Measurements from ENCODE around the gene ITPRID1. TPM values are rescaled to one million over a fixed set of nuclear protein-coding genes. Genes with fewer than 3 reads are reported as not detected.

Gene ITPRID1
- total and polyA plus RNA-seq, 9 donors = 0.20 TPM; not detected in 8

- Histone ChIP-seq H3K9me3 (no peaks in the 10 kb centered on the region), H3K27me3 (no peaks in the 10 kb centered on the region), H3K4me1 (ENCODE audit: insufficient read depth) (no peaks in the 10 kb centered on the region), H3K4me3 (no peak overlapping the region), H3K36me3 (no peaks in the 10 kb centered on the region), H3K27ac (no peak overlapping the region)
- intact Hi-C loops (cut with DNase I) = no loop called here
- DNase-seq = no peak
- TF ChIP-seq EP300 (IDR thresholded peaks at IDR 0.05) (no peak), CTCF (IDR thresholded peaks at IDR 0.05) (no peak), POLR2A (IDR thresholded peaks at IDR 0.05) (no peak)
Observed at GRCh38 chr7:31664890-31665289, 151.0 kb downstream of the ITPRID1 start.

GRCh38 chr7:31665546-31665945 is 151.7 kb downstream of the ITPRID1 start:
- Histone ChIP-seq H3K27ac (no peak overlapping the region), H3K4me3 (no peak overlapping the region), H3K9me3 (no peaks in the 10 kb centered on the region), H3K27me3 (no peaks in the 10 kb centered on the region), H3K36me3 (no peaks in the 10 kb centered on the region), H3K4me1 (ENCODE audit: insufficient read depth) (no peaks in the 10 kb centered on the region)
- intact Hi-C loops (cut with DNase I) = no loop called here
- DNase-seq = no peak
- WGBS, 3 donors = 33 to 49% (median 34%) methylated on average over 1 of the region's 1 CpG
- TF ChIP-seq EP300 (IDR thresholded peaks at IDR 0.05) (no peak), CTCF (IDR thresholded peaks at IDR 0.05) (no peak), POLR2A (IDR thresholded peaks at IDR 0.05) (no peak)

- no peak overlapping the region for H3K27ac ChIP-seq
- intact Hi-C loops (cut with DNase I) = no loop called here
- H3K4me3 ChIP-seq = no peak overlapping the region
- H3K27me3 ChIP-seq = no peaks in the 10 kb centered on the region
- H3K36me3 ChIP-seq = no peaks in the 10 kb centered on the region
- no peak for DNase-seq
- H3K9me3 ChIP-seq = no peaks in the 10 kb centered on the region
- TF ChIP-seq EP300 (IDR thresholded peaks at IDR 0.05) = no peak
- TF ChIP-seq POLR2A (IDR thresholded peaks at IDR 0.05) = no peak
- no peak for TF ChIP-seq CTCF (IDR thresholded peaks at IDR 0.05)
- no peaks in the 10 kb centered on the region for H3K4me1 ChIP-seq (ENCODE audit: insufficient read depth)
Observed at GRCh38 chr7:31669461-31669860, 155.6 kb downstream of the ITPRID1 start.

GRCh38 chr7:31679574-31680305 is 165.8 kb downstream of the ITPRID1 start:
- intact Hi-C loops (cut with DNase I) = no loop called here
- 86 to 90% (median 87%) methylated on average over 12 of the region's 12 CpGs for WGBS, 3 donors
- TF ChIP-seq EP300 (IDR thresholded peaks at IDR 0.05) (no peak), POLR2A (IDR thresholded peaks at IDR 0.05) (no peak), CTCF (IDR thresholded peaks at IDR 0.05) (no peak)

More at GRCh38 chr7:31679574-31680305, 165.8 kb downstream of the ITPRID1 start:
- Histone ChIP-seq H3K4me1 (ENCODE audit: insufficient read depth) (no peaks in the 10 kb centered on the region), H3K9me3 (no peaks in the 10 kb centered on the region), H3K27me3 (no peaks in the 10 kb centered on the region), H3K36me3 (no peaks in the 10 kb centered on the region), H3K4me3 (no peak overlapping the region), H3K27ac (no peak overlapping the region)
- no peak for DNase-seq

Data from ovary (tissue), 9 donors.